HL-60 (cell line): ENCODE results near the gene ERCC2.

ENCODE experiments used
- DNase-seq, 2 experiments: peaks; one replicate each; pipeline ENCODE4 v3.0.0-alpha.2; 2010 to 2020; ENCODE audit warnings: low read depth in 1 of 2, low spot score in 1 of 2
- H3K27ac ChIP-seq: fragments of 250-450 bp; sonication (Bioruptor Pico); replicated peaks from 2 replicates; pipeline ENCODE4 v1.5.1; 2020; ENCODE audit warnings: mild to moderate bottlenecking, moderate library complexity
- H3K27me3 ChIP-seq: fragments of 250-450 bp; sonication (Bioruptor Pico); 2 replicates; pipeline ENCODE4 v1.5.1; 2021; ENCODE audit warnings: mild to moderate bottlenecking, moderate library complexity; ENCODE audit not compliant: insufficient read depth, poor library complexity, severe bottlenecking
- H3K4me3 ChIP-seq: replicated peaks from 2 replicates; pipeline ENCODE4 v1.5.1; 2011; ENCODE audit warnings: mild to moderate bottlenecking, control low read depth, low read length; ENCODE audit not compliant: insufficient read depth
- CTCF ChIP-seq: IDR thresholded peaks from one replicate; pipeline ENCODE4 v1.5.1; 2011; ENCODE audit warnings: low read length, control low read depth, inconsistent platforms; ENCODE audit not compliant: insufficient read depth
- GABPA ChIP-seq: IDR thresholded peaks from 2 replicates; pipeline ENCODE4 v1.6.1; 2012; ENCODE audit warnings: low read depth
- POLR2AphosphoS5 ChIP-seq: IDR thresholded peaks from 2 replicates; pipeline ENCODE4 v1.6.1; 2012; ENCODE audit warnings: low read depth
- REST ChIP-seq: IDR thresholded peaks from 2 replicates; pipeline ENCODE4 v1.6.1; 2012; ENCODE audit warnings: low read depth; ENCODE audit not compliant: insufficient replicate concordance
- SPI1 ChIP-seq: IDR thresholded peaks from 2 replicates; pipeline ENCODE4 v1.6.1; 2012; ENCODE audit warnings: low read depth, mild to moderate bottlenecking, borderline replicate concordance

ERCC2 gene

GRCh38 chr19:45364696-45365095 lies 5.7 kb downstream of the ERCC2 start:
- TF ChIP-seq SPI1 (no peak), GABPA (no peak), POLR2AphosphoS5 (no peak), CTCF (no peak), REST (no peak)
- no peak overlapping the region for H3K4me3 ChIP-seq
- no peaks in the 10 kb centered on the region for H3K27me3 ChIP-seq
- H3K27ac ChIP-seq: no peak overlapping the region
- DNase-seq: no peak

- no peak overlapping the region for H3K27ac ChIP-seq
- H3K4me3 ChIP-seq: no peak overlapping the region
- TF ChIP-seq CTCF (no peak), REST (no peak), POLR2AphosphoS5 (no peak), SPI1 (no peak), GABPA (no peak)
- no peak for DNase-seq
- H3K27me3 ChIP-seq: no peaks in the 10 kb centered on the region
These were observed 6.4 kb downstream of the ERCC2 start for GRCh38 chr19:45363861-45364459.

- no peak for TF ChIP-seq CTCF
- no peak for DNase-seq
- Histone ChIP-seq H3K27ac (no peak overlapping the region), H3K4me3 (no peak overlapping the region), H3K27me3 (no peaks in the 10 kb centered on the region)
These were observed 8.1 kb downstream of the ERCC2 start for GRCh38 chr19:45362291-45362690.

- Histone ChIP-seq H3K27me3 (no peaks in the 10 kb centered on the region), H3K27ac (no peak overlapping the region), H3K4me3 (no peak overlapping the region)
- TF ChIP-seq REST (no peak), CTCF (no peak), SPI1 (no peak), POLR2AphosphoS5 (no peak), GABPA (no peak)
- DNase-seq: no peak
These were observed 8.8 kb downstream of the ERCC2 start for GRCh38 chr19:45361608-45362007.
